OCI-LY3 (cell line): Measurements from ENCODE around the gene TMIGD1.

ENCODE experiments used
- H2AFZ ChIP-seq: fragments of 200-600, 300-600 bp; shearing (Covaris generic); 2 replicates; pipeline ENCODE4 v1.6.0; 2014; ENCODE audit warnings: antibody characterized with exemption, low read depth, low read length
- H3K27ac ChIP-seq: fragments of 200-600, 300-600 bp; sonication (generic); 2 replicates; pipeline ENCODE4 v1.5.1; 2014; ENCODE audit warnings: mild to moderate bottlenecking, low read length, moderate library complexity, mixed read lengths
- H3K27me3 ChIP-seq: fragments of 200-600, 300-600 bp; sonication (generic); 2 replicates; pipeline ENCODE4 v1.6.1; 2014; ENCODE audit warnings: low read depth, low read length, mixed read lengths
- H3K36me3 ChIP-seq: fragments of 200-600, 300-600 bp; sonication (generic); replicated peaks from 2 replicates; pipeline ENCODE3; 2014; ENCODE audit warnings: low read depth, low read length, mixed read lengths
- H3K4me1 ChIP-seq: fragments of 300-600, 200-600 bp; sonication (generic); 2 replicates; pipeline ENCODE4 v1.6.1; 2014; ENCODE audit warnings: low read length, mixed read lengths
- H3K4me2 ChIP-seq: fragments of 200-600, 300-600 bp; sonication (generic); 2 replicates; pipeline ENCODE4 v1.6.1; 2014; ENCODE audit warnings: low read length, mixed read lengths
- H3K4me3 ChIP-seq: fragments of 300-600, 200-600 bp; sonication (generic); 2 replicates; pipeline ENCODE4 v1.5.1; 2014; ENCODE audit warnings: antibody characterized with exemption, mild to moderate bottlenecking, low read length, moderate library complexity
- H3K79me2 ChIP-seq: fragments of 300-600, 200-600 bp; shearing (Covaris generic); 2 replicates; pipeline ENCODE4 v1.6.1; 2014; ENCODE audit warnings: mild to moderate bottlenecking, low read length, mixed read lengths
- H3K9ac ChIP-seq: fragments of 300-600, 200-600 bp; shearing (Covaris generic); 2 replicates; pipeline ENCODE4 v1.6.0; 2014; ENCODE audit warnings: mild to moderate bottlenecking, low read length, moderate library complexity
- H3K9me3 ChIP-seq: fragments of 200-600, 300-600 bp; shearing (Covaris generic); 2 replicates; pipeline ENCODE4 v1.6.1; 2014; ENCODE audit warnings: low read length, mixed read lengths; ENCODE audit not compliant: insufficient read depth
- H4K20me1 ChIP-seq: fragments of 200-600, 300-600 bp; sonication (generic); 2 replicates; pipeline ENCODE4 v1.6.1; 2016; ENCODE audit warnings: low read length, mixed read lengths; ENCODE audit not compliant: insufficient read depth
- EZH2phosphoT487 ChIP-seq: fragments of 200-600 bp; shearing (Covaris generic); IDR thresholded peaks from 2 replicates; pipeline ENCODE4 v1.6.1; 2018; ENCODE audit warnings: antibody characterized with exemption, mixed run types, low read depth
- TF ChIP-seq, protein P1 (sequence below): fragments of 200-600, 300-600 bp; sonication (generic); IDR thresholded peaks from 2 replicates; pipeline ENCODE4 v1.5.1; 2014; ENCODE audit warnings: antibody characterized with exemption, low read length, low read depth

Gene TMIGD1

DNA sequence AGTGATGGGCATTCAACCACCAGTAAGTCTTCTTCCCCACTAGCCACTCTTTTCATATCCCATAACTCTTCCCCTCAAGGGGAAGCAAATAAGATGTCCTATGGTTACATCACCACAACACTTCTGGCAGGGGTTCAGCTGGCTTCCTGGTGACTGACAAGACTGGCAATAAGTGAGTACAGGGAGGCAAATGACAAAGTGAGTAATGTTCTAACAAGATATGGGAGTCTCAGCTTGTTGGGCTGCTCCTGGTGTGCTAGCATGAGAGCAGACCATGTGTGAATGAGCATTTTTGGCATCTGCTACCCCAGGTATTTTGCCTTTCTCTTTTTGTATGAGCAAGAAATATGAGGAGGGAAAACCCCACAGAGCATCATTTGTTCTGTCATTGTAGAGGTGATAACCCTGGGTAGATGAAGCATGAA lies 9.9 kb downstream of the TMIGD1 start:
- peak overlapping the region; percentile 20 for H3K4me2 ChIP-seq
- H3K4me1 ChIP-seq: peaks cover 21% of the 10 kb centered on the region
- no peak overlapping the region for H3K27ac ChIP-seq
- no peak overlapping the region for H3K4me3 ChIP-seq
- no peaks in the 10 kb centered on the region for H3K36me3 ChIP-seq
- no peak overlapping the region for H2AFZ ChIP-seq
- peaks cover 23% of the 10 kb centered on the region for H3K27me3 ChIP-seq
- no peaks in the 10 kb centered on the region for H3K79me2 ChIP-seq
- H4K20me1 ChIP-seq: no peaks in the 10 kb centered on the region
- no peak for TF ChIP-seq EZH2phosphoT487
- TF ChIP-seq, protein P1, sequence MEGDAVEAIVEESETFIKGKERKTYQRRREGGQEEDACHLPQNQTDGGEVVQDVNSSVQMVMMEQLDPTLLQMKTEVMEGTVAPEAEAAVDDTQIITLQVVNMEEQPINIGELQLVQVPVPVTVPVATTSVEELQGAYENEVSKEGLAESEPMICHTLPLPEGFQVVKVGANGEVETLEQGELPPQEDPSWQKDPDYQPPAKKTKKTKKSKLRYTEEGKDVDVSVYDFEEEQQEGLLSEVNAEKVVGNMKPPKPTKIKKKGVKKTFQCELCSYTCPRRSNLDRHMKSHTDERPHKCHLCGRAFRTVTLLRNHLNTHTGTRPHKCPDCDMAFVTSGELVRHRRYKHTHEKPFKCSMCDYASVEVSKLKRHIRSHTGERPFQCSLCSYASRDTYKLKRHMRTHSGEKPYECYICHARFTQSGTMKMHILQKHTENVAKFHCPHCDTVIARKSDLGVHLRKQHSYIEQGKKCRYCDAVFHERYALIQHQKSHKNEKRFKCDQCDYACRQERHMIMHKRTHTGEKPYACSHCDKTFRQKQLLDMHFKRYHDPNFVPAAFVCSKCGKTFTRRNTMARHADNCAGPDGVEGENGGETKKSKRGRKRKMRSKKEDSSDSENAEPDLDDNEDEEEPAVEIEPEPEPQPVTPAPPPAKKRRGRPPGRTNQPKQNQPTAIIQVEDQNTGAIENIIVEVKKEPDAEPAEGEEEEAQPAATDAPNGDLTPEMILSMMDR: no peak
- peaks cover 4% of the 10 kb centered on the region; the same call in 1 of the 2 replicates for H3K9me3 ChIP-seq
- H3K9ac ChIP-seq: no peak overlapping the region

DNA sequence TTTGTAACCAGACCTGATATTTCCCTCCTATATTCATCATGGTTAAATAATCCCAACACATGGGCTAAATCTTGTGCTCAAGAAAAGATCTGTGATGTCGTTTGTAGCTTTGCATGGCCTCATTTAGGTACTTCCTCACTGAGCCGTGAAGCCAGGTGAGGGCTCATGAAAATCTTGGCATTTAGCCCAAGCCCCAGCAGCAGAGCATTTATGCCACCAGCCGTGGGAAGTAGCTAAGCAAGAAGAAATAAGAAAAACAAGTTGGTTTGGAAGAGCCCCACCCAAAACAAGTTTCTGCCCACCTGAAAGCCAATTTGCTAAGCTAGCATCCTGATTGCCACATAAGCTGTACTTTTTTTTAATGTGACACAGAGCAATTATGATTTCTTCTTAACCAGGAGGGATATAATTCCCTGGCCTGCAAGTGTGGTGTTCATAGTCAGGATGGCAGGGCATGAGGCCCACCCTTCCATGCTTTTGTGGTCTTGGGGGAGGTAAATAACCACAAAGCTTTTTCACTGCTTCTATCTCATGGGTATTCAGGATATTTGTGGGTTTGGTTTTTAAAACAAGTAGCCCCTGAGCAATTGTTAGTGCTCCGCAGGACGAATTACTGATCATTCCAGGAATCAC lies 10.5 kb downstream of the TMIGD1 start:
- no peak overlapping the region for H3K9ac ChIP-seq
- no peak overlapping the region for H3K4me3 ChIP-seq
- no peaks in the 10 kb centered on the region for H3K79me2 ChIP-seq
- H3K36me3 ChIP-seq: no peaks in the 10 kb centered on the region
- peaks cover 21% of the 10 kb centered on the region for H3K4me1 ChIP-seq
- H4K20me1 ChIP-seq: no peaks in the 10 kb centered on the region
- TF ChIP-seq, protein P1: no peak
- TF ChIP-seq EZH2phosphoT487: no peak
- H3K9me3 ChIP-seq: peaks cover 4% of the 10 kb centered on the region; the same call in 1 of the 2 replicates
- peak overlapping the region; percentile 20 for H3K4me2 ChIP-seq
- peaks cover 23% of the 10 kb centered on the region for H3K27me3 ChIP-seq
- no peak overlapping the region for H2AFZ ChIP-seq
- no peak overlapping the region for H3K27ac ChIP-seq

DNA sequence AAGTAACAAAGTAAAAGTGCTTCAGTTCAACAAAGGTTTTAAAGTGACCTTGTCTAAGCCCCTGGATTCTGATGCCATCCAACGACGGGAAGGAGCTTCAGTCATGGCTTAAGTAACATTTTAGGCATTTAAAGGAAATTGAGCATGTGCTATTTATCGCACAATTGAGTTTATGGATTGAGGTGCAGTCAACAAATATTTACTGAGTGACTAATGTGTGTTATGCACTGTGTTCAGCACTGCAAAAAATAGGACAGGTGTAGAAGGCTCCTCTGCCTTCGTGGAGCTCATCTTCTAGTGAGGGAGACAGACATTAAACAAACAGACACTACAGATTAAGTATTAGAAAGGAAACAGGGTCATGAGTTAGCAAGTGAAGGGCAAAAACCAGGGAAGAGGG lies 12.5 kb downstream of the TMIGD1 start:
- H3K36me3 ChIP-seq: no peaks in the 10 kb centered on the region
- H3K79me2 ChIP-seq: no peaks in the 10 kb centered on the region
- no peak overlapping the region for H3K27ac ChIP-seq
- no peaks in the 10 kb centered on the region for H4K20me1 ChIP-seq
- no peak overlapping the region for H3K9ac ChIP-seq
- H3K4me3 ChIP-seq: no peak overlapping the region
- no peak overlapping the region for H3K4me2 ChIP-seq
- peaks cover 19% of the 10 kb centered on the region for H3K27me3 ChIP-seq
- peaks cover 21% of the 10 kb centered on the region for H3K4me1 ChIP-seq
- H2AFZ ChIP-seq: no peak overlapping the region
- H3K9me3 ChIP-seq: peaks cover 4% of the 10 kb centered on the region; the same call in 1 of the 2 replicates
- TF ChIP-seq, protein P1: no peak
- TF ChIP-seq EZH2phosphoT487: no peak

DNA sequence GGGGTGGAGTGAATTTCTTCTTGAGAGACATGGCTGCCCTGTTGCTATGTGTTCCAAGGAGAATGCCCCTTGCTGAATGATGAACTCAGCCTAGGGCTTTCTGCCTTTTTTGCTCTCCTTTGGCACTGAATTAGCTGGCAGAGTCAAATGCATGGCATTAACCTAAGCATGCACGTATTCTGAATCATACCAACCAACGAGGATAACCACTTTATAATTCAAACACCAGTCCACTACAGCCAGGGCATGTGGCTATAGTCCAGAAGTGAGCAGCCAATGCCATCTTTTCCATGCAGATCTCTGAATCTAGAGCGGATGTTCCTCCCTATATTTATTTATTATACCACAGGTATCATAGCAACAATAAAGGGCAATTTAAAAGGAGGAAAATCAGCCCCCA lies 15.7 kb downstream of the TMIGD1 start:
- H3K79me2 ChIP-seq: no peaks in the 10 kb centered on the region
- no peak overlapping the region for H3K4me2 ChIP-seq
- no peak overlapping the region for H2AFZ ChIP-seq
- H3K4me1 ChIP-seq: peaks cover 4% of the 10 kb centered on the region
- H3K4me3 ChIP-seq: no peak overlapping the region
- peaks cover 9% of the 10 kb centered on the region for H3K27me3 ChIP-seq
- no peak overlapping the region for H3K27ac ChIP-seq
- H4K20me1 ChIP-seq: no peaks in the 10 kb centered on the region
- H3K9me3 ChIP-seq: no peaks in the 10 kb centered on the region
- H3K9ac ChIP-seq: no peak overlapping the region
- no peak for TF ChIP-seq EZH2phosphoT487
- TF ChIP-seq, protein P1: no peak
- H3K36me3 ChIP-seq: no peaks in the 10 kb centered on the region
